ENCODE results near the gene CYP2F1. TPM values are rescaled to one million over a fixed set of nuclear protein-coding genes. Genes with fewer than 3 reads are reported as not detected.

The CYP2F1 gene
- total and polyA plus RNA-seq, 9 donors: not detected

- Histone ChIP-seq H3K4me1 (ENCODE audit: insufficient read depth) (no peaks in the 10 kb centered on the region), H3K36me3 (no peaks in the 10 kb centered on the region), H3K4me3 (no peak overlapping the region), H3K9me3 (no peaks in the 10 kb centered on the region), H3K27me3 (no peaks in the 10 kb centered on the region), H3K27ac (no peak overlapping the region)
- intact Hi-C loops (cut with DNase I): no loop called here
- no peak for DNase-seq
- TF ChIP-seq CTCF (IDR thresholded peaks at IDR 0.05) (no peak), POLR2A (IDR thresholded peaks at IDR 0.05) (no peak), EP300 (IDR thresholded peaks at IDR 0.05) (no peak)
- 52 to 64% (median 55%) methylated on average over 6 of the region's 6 CpGs for WGBS, 3 donors
Observed at GRCh38 chr19:41172297-41173164, 58.3 kb downstream of the CYP2F1 start.

- TF ChIP-seq POLR2A (IDR thresholded peaks at IDR 0.05) (no peak), CTCF (IDR thresholded peaks at IDR 0.05) (no peak)
- Histone ChIP-seq H3K4me3 (no peak overlapping the region), H3K27me3 (no peaks in the 10 kb centered on the region), H3K9me3 (no peaks in the 10 kb centered on the region), H3K36me3 (no peaks in the 10 kb centered on the region), H3K4me1 (ENCODE audit: insufficient read depth) (no peaks in the 10 kb centered on the region), H3K27ac (no peak overlapping the region)
- intact Hi-C loops (cut with DNase I): no loop called here
- WGBS, 3 donors: 73 to 77% (median 74%) methylated on average over 15 of the region's 15 CpGs
- no peak for DNase-seq
Observed at GRCh38 chr19:41174297-41174928, 60.2 kb downstream of the CYP2F1 start.

GRCh38 chr19:41175801-41176777 lies 61.9 kb downstream of the CYP2F1 start:
- intact Hi-C loops (cut with DNase I): no loop called here
- Histone ChIP-seq H3K27me3 (no peaks in the 10 kb centered on the region), H3K36me3 (no peaks in the 10 kb centered on the region), H3K4me1 (ENCODE audit: insufficient read depth) (no peaks in the 10 kb centered on the region), H3K4me3 (no peak overlapping the region), H3K9me3 (no peaks in the 10 kb centered on the region), H3K27ac (no peak overlapping the region)
- WGBS, 3 donors: 36 to 48% (median 43%) methylated on average over 14 of the region's 14 CpGs
- peak in 2 of 5 donors; percentile 38 to 54 for DNase-seq
- TF ChIP-seq CTCF (IDR thresholded peaks at IDR 0.05) (no peak), POLR2A (IDR thresholded peaks at IDR 0.05) (no peak), EP300 (IDR thresholded peaks at IDR 0.05) (no peak)

Other genes with a start within 250 kb of the CYP2F1 start
- gene CYP2A7, start 232.2 kb upstream of the CYP2F1 start, total RNA-seq: 1 to 10 TPM in 1 of 7 donors, under 1 TPM in 3, not detected in 3; 0.45 to 1.6 (median 0.69) TPM
- gene CYP2A7, start 232.2 kb upstream of the CYP2F1 start, polyA plus RNA-seq: under 1 TPM; 0.37 to 0.67 TPM
- gene CYP2B6, start 123.2 kb upstream of the CYP2F1 start, total RNA-seq: under 1 TPM in 3 of 7 donors, not detected in 4; 0.15 to 0.33 (median 0.15) TPM
- gene CYP2B6, start 123.2 kb upstream of the CYP2F1 start, polyA plus RNA-seq: not detected
- not detected for gene CYP2A13, start 26.0 kb upstream of the CYP2F1 start, total RNA-seq
- gene CYP2A13, start 26.0 kb upstream of the CYP2F1 start, polyA plus RNA-seq: not detected
- gene CYP2S1, start 78.8 kb downstream of the CYP2F1 start, total RNA-seq: 1 to 10 TPM in 5 of 7 donors, under 1 TPM in 2; 0.33 to 6.9 (median 1.3) TPM
- gene CYP2S1, start 78.8 kb downstream of the CYP2F1 start, polyA plus RNA-seq: under 1 TPM; 0.15 to 0.40 TPM
- 10 to 100 TPM; 24.0 to 67.7 (median 36.1) TPM for gene AXL, start 104.8 kb downstream of the CYP2F1 start, total RNA-seq
- gene AXL, start 104.8 kb downstream of the CYP2F1 start, polyA plus RNA-seq: 10 to 100 TPM; 18.1 to 34.7 TPM
- 100 to 1,000 TPM; 102 to 259 (median 223) TPM for gene HNRNPUL1, start 149.9 kb downstream of the CYP2F1 start, total RNA-seq
- gene HNRNPUL1, start 149.9 kb downstream of the CYP2F1 start, polyA plus RNA-seq: 100 to 1,000 TPM; 144 to 211 TPM
- 10 to 100 TPM; 12.8 to 46.1 (median 32.1) TPM for gene CCDC97, start 195.7 kb downstream of the CYP2F1 start, total RNA-seq
- gene CCDC97, start 195.7 kb downstream of the CYP2F1 start, polyA plus RNA-seq: 10 to 100 TPM; 17.4 to 23.6 TPM
- 10 to 100 TPM in 6 of 7 donors, 1 to 10 TPM in 1; 9.1 to 31.8 (median 22.1) TPM for gene TGFB1, start 239.5 kb downstream of the CYP2F1 start, total RNA-seq
- gene TGFB1, start 239.5 kb downstream of the CYP2F1 start, polyA plus RNA-seq: 10 to 100 TPM; 14.2 to 18.1 TPM
- 1 to 10 TPM; 2.6 to 6.5 (median 4.7) TPM for gene B9D2, start 249.7 kb downstream of the CYP2F1 start, total RNA-seq
- 1 to 10 TPM in 1 of 2 donors, under 1 TPM in 1; 0.83 to 7.2 TPM for gene B9D2, start 249.7 kb downstream of the CYP2F1 start, polyA plus RNA-seq